ENCODE results near the gene DCLK1. TPM values are rescaled to one million over a fixed set of nuclear protein-coding genes. Genes with fewer than 3 reads are reported as not detected.

The DCLK1 gene
- total RNA-seq, 1 experiment from 2014 or later: not detected

GRCh38 chr13:36054041-36054440 is 77.1 kb downstream of the DCLK1 start:
- H3K36me3 ChIP-seq (ENCODE audit: control insufficient read depth, insufficient read depth, low read length): no peaks in the 10 kb centered on the region
- Mint-ChIP-seq H3K9me3 (ENCODE audit: unreplicated experiment) (no peaks in the 10 kb centered on the region), H3K36me3 (ENCODE audit: insufficient read depth, unreplicated experiment) (no peaks in the 10 kb centered on the region), H3K4me1 (ENCODE audit: low read depth, unreplicated experiment) (no peaks in the 10 kb centered on the region), H3K27ac (ENCODE audit: unreplicated experiment) (no peak overlapping the region), H3K4me3 (ENCODE audit: unreplicated experiment) (no peak overlapping the region), H3K27me3 (ENCODE audit: insufficient read depth, unreplicated experiment) (peaks cover 5% of the 10 kb centered on the region)
- H3K9me3 ChIP-seq: no peaks in the 10 kb centered on the region
- no peaks in the 10 kb centered on the region for H3K27me3 ChIP-seq (replicated peaks; ENCODE audit: control insufficient read depth, insufficient read depth, low read length)
- no TSS peak for BruUV-seq (replicated peaks)
- TF ChIP-seq CTCF (IDR thresholded peaks at IDR 0.05; ENCODE audit: insufficient read depth in 1 of 2, low read depth in 1 of 2, low read length in 1 of 2, severe bottlenecking in 1 of 2, unreplicated experiment in 1 of 2): no peak
- CTCF ChIA-PET: no interaction called here
- H3K4me1 ChIP-seq: no peaks in the 10 kb centered on the region
- no peak for DNase-seq
- intact Hi-C loops (cut with micrococcal nuclease; ENCODE audit: unreplicated experiment): no loop called here
- H3K4me3 ChIP-seq (ENCODE audit: low read depth, low read length): no peak overlapping the region
- POLR2A ChIA-PET: no interaction called here

- H3K4me3 ChIP-seq (ENCODE audit: low read depth, low read length): no peak overlapping the region
- TF ChIP-seq CTCF (IDR thresholded peaks at IDR 0.05; ENCODE audit: insufficient read depth in 1 of 2, low read depth in 1 of 2, low read length in 1 of 2, severe bottlenecking in 1 of 2, unreplicated experiment in 1 of 2): no peak
- H3K36me3 Mint-ChIP-seq (ENCODE audit: insufficient read depth, unreplicated experiment): no peaks in the 10 kb centered on the region
- no peaks in the 10 kb centered on the region for H3K4me1 ChIP-seq
- no peaks in the 10 kb centered on the region for H3K9me3 ChIP-seq
- H3K36me3 ChIP-seq (ENCODE audit: control insufficient read depth, insufficient read depth, low read length): no peaks in the 10 kb centered on the region
- no peak overlapping the region for H3K27ac Mint-ChIP-seq (ENCODE audit: unreplicated experiment)
- H3K4me1 Mint-ChIP-seq (ENCODE audit: low read depth, unreplicated experiment): no peaks in the 10 kb centered on the region
- H3K27me3 Mint-ChIP-seq (ENCODE audit: insufficient read depth, unreplicated experiment): peaks cover 3% of the 10 kb centered on the region
- ChIA-PET POLR2A (no interaction called here), CTCF (no interaction called here)
- no peak for DNase-seq
- H3K4me3 Mint-ChIP-seq (ENCODE audit: unreplicated experiment): no peak overlapping the region
- intact Hi-C loops (cut with micrococcal nuclease; ENCODE audit: unreplicated experiment): no loop called here
- no TSS peak for BruUV-seq (replicated peaks)
- no peaks in the 10 kb centered on the region for H3K27me3 ChIP-seq (replicated peaks; ENCODE audit: control insufficient read depth, insufficient read depth, low read length)
- no peaks in the 10 kb centered on the region for H3K9me3 Mint-ChIP-seq (ENCODE audit: unreplicated experiment)
Measured at GRCh38 chr13:36051082-36051481, 80.1 kb downstream of the DCLK1 start.

- Histone ChIP-seq H3K4me3 (ENCODE audit: low read depth, low read length) (no peak overlapping the region), H3K36me3 (ENCODE audit: control insufficient read depth, insufficient read depth, low read length) (no peaks in the 10 kb centered on the region), H3K27me3 (replicated peaks; ENCODE audit: control insufficient read depth, insufficient read depth, low read length) (no peaks in the 10 kb centered on the region), H3K9me3 (no peaks in the 10 kb centered on the region), H3K4me1 (no peaks in the 10 kb centered on the region)
- intact Hi-C loops (cut with micrococcal nuclease; ENCODE audit: unreplicated experiment): no loop called here
- no peaks in the 10 kb centered on the region for H3K36me3 Mint-ChIP-seq (ENCODE audit: insufficient read depth, unreplicated experiment)
- H3K27ac Mint-ChIP-seq (ENCODE audit: unreplicated experiment): no peak overlapping the region
- POLR2A ChIA-PET: no interaction called here
- H3K4me3 Mint-ChIP-seq (ENCODE audit: unreplicated experiment): no peak overlapping the region
- TF ChIP-seq CTCF (IDR thresholded peaks at IDR 0.05; ENCODE audit: insufficient read depth in 1 of 2, low read depth in 1 of 2, low read length in 1 of 2, severe bottlenecking in 1 of 2, unreplicated experiment in 1 of 2): no peak
- H3K27me3 Mint-ChIP-seq (ENCODE audit: insufficient read depth, unreplicated experiment): peaks cover 2% of the 10 kb centered on the region
- no peaks in the 10 kb centered on the region for H3K4me1 Mint-ChIP-seq (ENCODE audit: low read depth, unreplicated experiment)
- CTCF ChIA-PET: no interaction called here
- H3K9me3 Mint-ChIP-seq (ENCODE audit: unreplicated experiment): no peaks in the 10 kb centered on the region
- BruUV-seq (replicated peaks): no TSS peak
- no peak for DNase-seq
Measured at GRCh38 chr13:36046672-36047071, 84.5 kb downstream of the DCLK1 start.
